ENCODE measurements around the gene MXRA8. TPM values are rescaled to one million over a fixed set of nuclear protein-coding genes. Genes with fewer than 3 reads are reported as not detected.
"Not testable (repeated sequence)": the region's sequence is repeated elsewhere in the genome, so short reads cannot be mapped to it uniquely, and the experiment has no call there.

MXRA8 gene
- total RNA-seq, 1 donor: 249 TPM

DNA sequence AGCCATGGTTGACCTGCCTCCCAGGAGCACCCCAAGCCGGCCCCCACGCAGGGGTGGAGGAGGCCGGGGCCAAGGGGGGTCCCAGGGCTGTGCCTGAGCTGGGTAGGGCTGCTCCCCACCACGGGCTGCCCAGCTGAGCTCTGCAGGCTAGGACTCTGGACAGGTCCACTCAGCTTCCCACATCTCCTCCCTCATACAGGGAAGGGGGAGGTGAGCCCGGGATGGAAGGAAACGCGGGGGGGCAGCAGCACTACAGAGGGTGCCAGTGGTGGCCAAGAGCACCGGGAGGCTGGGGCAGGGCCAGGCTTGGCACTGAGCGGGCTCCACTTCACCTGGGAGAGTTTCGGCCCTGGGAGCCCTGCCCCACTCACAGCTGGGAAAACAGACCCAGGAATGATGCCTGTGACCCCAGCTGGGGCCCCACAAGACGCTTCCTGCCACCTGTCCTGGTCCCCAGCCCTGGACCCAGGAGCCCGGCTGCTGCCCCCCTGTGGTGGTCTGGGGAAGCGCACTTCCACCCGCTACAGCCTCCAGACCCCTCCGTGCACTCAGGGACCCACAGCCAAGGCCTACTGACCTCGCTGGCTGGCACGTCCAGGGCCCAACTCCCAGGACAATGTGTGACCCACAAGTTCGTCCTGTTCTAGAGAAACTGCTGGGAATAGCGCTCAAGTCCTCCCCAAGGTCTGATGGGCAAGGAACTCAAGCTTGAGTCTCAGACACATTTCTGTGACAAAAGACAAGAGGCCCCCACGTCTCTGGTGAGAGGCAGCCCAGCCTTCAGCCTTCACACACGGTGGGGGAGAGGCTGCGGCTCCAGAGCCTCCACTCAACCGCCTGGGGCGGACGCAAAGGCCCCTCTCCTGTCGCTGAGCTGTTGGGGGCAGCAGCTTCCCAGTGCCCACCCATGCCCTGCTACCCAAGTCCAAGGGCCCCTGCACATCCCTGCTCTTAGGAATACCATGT, 13.7 kb upstream of the MXRA8 start:
- peak; percentile 61 for DNase-seq (ENCODE audit: low read depth)
- peak; percentile 93 for TF ChIP-seq CTCF (IDR thresholded peaks at IDR 0.05; ENCODE audit: insufficient read depth, low read depth, low read length)
- H3K4me3 ChIP-seq (ENCODE audit: low read depth, low read length): no peak overlapping the region

DNA sequence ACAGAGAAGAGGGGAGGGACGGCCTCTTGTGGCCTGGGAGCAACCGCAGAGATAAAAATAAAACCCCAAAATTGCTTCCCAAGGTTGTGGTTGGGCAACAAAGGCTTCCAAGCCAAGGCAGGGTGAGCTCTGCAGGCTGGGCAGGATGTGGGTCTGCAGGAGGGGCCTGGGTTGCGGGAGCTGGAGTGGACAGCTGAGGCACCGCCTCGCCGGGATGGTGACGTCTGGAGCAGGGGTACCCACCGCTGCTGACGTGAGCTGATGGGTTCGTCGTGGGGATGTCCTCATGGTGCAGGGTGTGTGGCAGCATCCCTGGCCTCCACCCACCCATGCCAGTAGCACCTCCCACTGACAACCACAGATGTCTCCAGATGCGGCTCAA, 13.0 kb upstream of the MXRA8 start:
- peak; percentile 48 for DNase-seq (ENCODE audit: low read depth)
- no peak for TF ChIP-seq CTCF (IDR thresholded peaks at IDR 0.05; ENCODE audit: insufficient read depth, low read depth, low read length)
- no peak overlapping the region for H3K4me3 ChIP-seq (ENCODE audit: low read depth, low read length)

GRCh38 chr1:1370771-1371300, 12.5 kb upstream of the MXRA8 start:
- DNase-seq (ENCODE audit: low read depth): no peak
- TF ChIP-seq CTCF (IDR thresholded peaks at IDR 0.05; ENCODE audit: insufficient read depth, low read depth, low read length): no peak
- no peak overlapping the region for H3K4me3 ChIP-seq (ENCODE audit: low read depth, low read length)

GRCh38 chr1:1370094-1370493, 11.7 kb upstream of the MXRA8 start:
- DNase-seq (ENCODE audit: low read depth); H3K4me3 ChIP-seq (ENCODE audit: low read depth, low read length): not testable (repeated sequence)

DNA sequence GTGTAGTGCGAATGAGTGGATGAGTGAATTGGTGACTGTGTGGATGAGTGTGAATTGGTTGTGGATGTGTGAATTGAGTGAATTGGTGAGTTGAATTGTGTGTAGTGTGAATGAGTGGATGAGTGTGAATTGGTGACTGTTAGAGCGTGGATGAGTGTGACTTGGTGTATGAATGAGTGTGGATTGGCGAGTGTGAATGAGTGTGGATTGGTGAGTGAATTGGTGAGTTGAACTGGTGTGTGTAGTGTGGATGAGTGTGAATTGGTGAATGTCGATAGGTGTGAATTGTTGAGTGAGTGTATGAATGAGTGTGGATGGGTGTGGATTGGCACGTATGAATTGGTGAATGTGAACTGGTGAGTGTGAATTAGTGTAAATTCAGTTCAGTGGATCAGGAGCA, 9.0 kb upstream of the MXRA8 start:
- TF ChIP-seq CTCF (IDR thresholded peaks at IDR 0.05; ENCODE audit: insufficient read depth, low read depth, low read length): no peak
- H3K4me3 ChIP-seq (ENCODE audit: low read depth, low read length): no peak overlapping the region
- no peak for DNase-seq (ENCODE audit: low read depth)

GRCh38 chr1:1366699-1367066, 8.3 kb upstream of the MXRA8 start:
- DNase-seq (ENCODE audit: low read depth): no peak
- TF ChIP-seq CTCF (IDR thresholded peaks at IDR 0.05; ENCODE audit: insufficient read depth, low read depth, low read length): no peak
- no peak overlapping the region for H3K4me3 ChIP-seq (ENCODE audit: low read depth, low read length)

DNA sequence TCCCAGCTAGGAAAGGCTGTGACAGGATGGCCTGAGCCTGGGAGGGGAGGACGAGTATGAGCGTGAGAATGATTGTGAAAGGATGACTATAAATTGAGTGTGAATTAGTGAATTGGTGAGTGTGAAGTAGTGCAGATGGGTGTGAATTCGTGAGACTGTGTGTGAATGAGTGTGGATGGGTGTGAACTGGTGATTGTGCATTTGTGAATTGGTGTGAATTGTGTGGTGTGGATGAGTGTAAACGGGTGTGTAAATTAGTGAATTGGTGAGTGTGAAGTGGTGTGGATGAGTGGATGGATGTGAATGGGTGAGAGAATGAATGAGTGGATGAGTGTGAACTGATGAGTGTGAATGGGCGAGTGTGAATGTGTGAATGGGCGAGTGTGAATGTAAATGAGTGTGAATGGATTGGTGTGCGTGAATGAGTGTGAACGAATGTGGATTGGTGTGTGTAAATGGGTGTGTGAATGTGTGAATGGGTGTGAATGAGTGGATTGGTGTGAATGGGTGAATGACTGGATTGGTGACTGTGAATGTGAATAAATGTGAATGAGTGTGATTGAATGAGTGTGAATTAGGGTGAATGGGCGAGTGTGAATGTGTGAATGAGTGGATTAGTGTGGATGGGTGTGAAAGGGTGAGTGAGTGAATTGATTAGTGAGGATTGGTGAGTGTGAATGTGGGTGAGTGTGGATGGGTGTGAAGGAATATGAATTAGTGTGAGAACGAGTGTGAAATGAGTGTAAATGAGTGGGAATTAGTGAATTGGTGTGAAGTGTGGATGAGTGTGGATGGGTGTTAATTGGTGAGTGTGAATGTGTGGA, 7.7 kb upstream of the MXRA8 start:
- DNase-seq (ENCODE audit: low read depth): no peak
- no peak overlapping the region for H3K4me3 ChIP-seq (ENCODE audit: low read depth, low read length)
- no peak for TF ChIP-seq CTCF (IDR thresholded peaks at IDR 0.05; ENCODE audit: insufficient read depth, low read depth, low read length)

All from fibroblast of villous mesenchyme (primary cell).